HG02763 (cell line): ENCODE results near the gene CNTNAP3.
"Not testable (repeated sequence)": the region's sequence is repeated elsewhere in the genome, so short reads cannot be mapped to it uniquely, and the experiment has no call there.

Source experiments
- ATAC-seq: cut with Tn5 transposase; IDR thresholded peaks from one replicate; pipeline ENCODE4 v1.9.1; 2021; ENCODE audit warnings: mild to moderate bottlenecking, moderate library complexity; ENCODE audit not compliant: unreplicated experiment

Gene CNTNAP3

DNA sequence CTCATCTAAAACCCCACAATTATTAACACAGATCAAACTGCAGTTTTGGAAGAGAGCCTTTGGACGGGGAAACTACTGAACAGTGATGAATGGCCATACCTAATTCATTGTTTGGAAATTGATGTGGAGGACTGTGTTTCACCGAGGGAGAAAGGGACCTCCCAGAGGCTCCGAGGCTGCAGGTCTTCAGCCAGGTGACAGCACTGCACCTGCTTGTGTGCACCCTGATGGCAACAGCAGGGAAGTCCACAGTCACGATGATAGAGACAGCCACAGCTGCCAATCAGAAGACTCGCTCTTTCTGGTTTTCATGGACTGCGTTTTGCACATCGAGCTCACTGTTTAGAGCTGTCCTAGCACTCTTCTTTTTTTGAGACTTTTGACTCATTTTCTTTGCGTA, 214.4 kb downstream of the CNTNAP3 start:
- not testable (repeated sequence) for ATAC-seq

GRCh38 chr9:39067683-39068082, 220.3 kb downstream of the CNTNAP3 start:
- not testable (repeated sequence) for ATAC-seq

DNA sequence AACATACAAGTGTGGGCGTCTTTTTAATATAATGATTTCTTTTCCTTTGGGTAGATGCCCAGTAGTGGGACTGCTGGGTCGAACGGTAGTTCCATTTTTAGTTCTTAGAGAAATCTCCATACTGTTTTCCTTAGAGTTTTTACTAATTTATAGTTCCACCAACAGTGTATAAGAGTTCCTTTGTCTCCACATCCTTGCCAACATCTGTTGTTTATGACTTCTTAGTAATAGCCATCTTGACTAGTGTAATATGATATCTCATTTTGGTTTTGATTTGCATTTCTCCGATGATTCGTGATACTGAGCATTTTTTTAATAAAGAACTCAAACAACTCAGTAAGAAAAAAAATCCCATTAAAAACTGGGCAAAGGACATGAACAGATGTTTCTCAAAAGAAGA, 225.0 kb downstream of the CNTNAP3 start:
- ATAC-seq, result not testable (repeated sequence)

DNA sequence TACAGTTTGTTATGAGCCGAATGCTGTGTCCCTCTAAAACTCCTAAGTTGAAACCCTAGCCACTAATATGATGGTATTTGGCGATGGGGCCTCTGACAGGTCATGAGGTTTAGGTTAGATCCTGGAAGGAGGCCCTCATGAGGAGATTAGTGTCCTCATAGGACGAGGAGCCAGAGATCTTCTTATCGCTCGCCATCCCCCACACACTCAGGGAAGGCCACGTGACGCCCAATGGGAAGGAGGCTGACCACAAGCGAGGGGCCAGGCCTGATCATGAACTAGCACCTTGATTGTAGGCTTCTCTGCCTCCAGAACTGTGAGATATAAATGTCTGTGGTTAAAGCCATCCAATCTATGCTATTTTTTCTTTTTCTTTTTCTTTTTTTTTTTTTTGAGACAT, 233.5 kb downstream of the CNTNAP3 start:
- ATAC-seq, result not testable (repeated sequence)

DNA sequence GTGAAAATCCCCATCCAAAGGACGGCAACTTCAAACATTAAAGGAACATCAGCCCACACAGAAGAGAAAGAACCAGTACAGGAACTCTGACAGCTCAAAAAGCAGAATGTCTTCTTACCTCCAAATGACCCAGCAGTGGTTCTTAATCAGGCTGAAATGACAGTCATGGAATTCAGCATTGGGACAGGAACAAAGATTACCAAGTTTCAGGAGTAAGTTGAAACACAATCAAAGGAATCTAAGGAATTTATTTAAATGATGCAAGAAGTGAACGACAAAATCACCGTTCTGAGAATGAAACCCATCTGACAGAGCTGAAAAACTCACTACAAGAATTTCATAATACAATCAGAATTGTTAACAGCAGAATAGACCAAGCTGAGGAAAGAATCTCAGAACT, 241.1 kb downstream of the CNTNAP3 start:
- ATAC-seq, result not testable (repeated sequence)

DNA sequence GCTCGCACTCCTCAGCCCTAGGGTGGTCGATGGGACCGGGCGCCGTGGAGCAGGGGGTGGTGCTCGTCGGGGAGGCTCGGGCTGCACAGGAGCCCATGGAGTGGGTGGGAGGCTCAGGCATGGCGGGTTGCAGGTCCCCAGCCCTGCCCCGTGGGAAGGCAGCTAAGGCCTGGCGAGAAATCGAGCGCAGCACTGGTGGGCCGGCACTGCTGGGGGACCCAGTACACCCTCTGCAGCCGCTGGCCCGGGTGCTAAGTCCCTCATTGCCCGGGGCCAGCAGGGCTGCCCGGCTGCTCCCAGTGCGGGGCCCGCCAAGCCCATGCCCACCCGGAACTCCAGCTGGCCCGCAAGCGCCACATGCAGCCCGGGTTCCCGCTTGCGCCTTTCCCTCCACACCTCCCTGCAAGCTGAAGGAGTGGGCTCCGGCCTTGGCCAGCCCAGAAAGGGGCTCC, 245.6 kb downstream of the CNTNAP3 start:
- not testable (repeated sequence) for ATAC-seq

DNA sequence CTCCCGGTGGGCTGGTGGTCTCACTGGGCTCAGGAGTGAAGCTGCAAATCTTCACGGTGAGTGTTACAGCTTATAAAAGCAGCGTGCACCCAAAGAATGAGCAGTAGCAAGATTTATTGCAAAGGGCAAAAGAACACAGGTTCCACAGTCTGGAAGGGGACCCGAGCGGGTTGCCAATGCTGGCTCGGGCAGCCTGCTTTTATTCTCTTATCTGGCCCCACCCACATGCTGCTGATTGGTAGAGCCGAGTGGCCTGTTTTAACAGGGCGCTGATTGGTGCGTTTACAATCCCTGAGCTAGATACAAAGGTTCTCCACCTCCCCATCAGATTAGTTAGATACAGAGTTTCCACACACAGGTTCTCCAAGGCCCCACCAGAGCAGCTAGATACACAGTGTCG, 246.2 kb downstream of the CNTNAP3 start:
- not testable (repeated sequence) for ATAC-seq

DNA sequence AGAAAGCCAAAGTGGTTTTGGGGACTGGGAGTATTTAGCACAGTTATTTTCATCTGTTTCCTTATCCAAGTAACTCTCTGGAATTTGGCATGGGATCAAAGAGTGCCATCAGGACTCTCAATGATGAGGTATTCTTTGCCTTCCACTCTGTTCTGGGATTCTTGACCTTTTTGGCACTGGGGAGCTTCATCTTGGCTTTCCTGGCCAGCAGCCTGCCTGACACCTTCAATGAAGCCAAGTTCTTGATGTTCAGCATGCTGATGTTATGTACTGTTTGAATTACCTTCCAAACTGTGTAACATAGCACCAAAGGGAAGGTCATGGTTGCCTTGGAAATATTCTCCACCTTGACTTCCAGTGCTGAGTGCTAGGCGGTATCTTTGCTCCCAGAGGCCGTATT, 248.8 kb downstream of the CNTNAP3 start:
- not testable (repeated sequence) for ATAC-seq

- ATAC-seq, result not testable (repeated sequence)
These were observed 249.7 kb downstream of the CNTNAP3 start for GRCh38 chr9:39038221-39038620.

DNA sequence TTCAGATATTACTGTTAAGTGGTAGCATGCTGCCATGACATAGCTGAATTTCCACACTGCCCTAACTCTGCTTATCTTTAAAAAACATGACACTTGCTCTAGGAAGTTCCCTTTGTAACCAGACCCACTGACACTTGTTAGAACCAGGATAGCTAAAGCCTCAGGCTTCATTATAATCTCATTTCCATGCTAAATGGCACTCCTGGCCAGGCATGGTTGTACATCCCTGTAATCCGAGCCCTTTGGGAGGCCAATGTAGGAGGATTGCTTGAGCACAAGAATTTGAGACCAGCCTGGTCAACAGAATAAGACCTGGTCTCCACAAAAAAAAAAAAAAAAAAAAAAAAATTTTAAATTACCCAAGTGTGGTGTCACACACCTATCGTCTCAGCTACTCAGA, 254.1 kb downstream of the CNTNAP3 start:
- not testable (repeated sequence) for ATAC-seq

GRCh38 chr9:39030204-39031019, 257.6 kb downstream of the CNTNAP3 start:
- not testable (repeated sequence) for ATAC-seq

- ATAC-seq, result not testable (repeated sequence)
These were observed 259.1 kb downstream of the CNTNAP3 start for GRCh38 chr9:39028855-39029254.

GRCh38 chr9:39028168-39028567, 259.8 kb downstream of the CNTNAP3 start:
- not testable (repeated sequence) for ATAC-seq

GRCh38 chr9:39025911-39026588, 261.9 kb downstream of the CNTNAP3 start:
- not testable (repeated sequence) for ATAC-seq
